Adrenal gland (tissue), 12 donors: ENCODE data around the gene GALNT10. TPM values are rescaled to one million over a fixed set of nuclear protein-coding genes. Genes with fewer than 3 reads are reported as not detected.

ENCODE experiments used
- DNase-seq, 7 donors: peaks; one replicate each; pipeline ENCODE4 v3.0.0-alpha.2; 2019 to 2020
- H3K27ac ChIP-seq, 5 donors: fragments of 200-600 bp; sonication (generic) in 4 of 5; 1 replicate in 3 of 5; 2 replicates in 2 of 5; pipeline versions ENCODE4 v1.5.1 to v1.8.0; 2016 to 2020; ENCODE audit warnings: mild to moderate bottlenecking in 1 of 5
- H3K27me3 ChIP-seq: fragments of 200-600 bp; 2 replicates; pipeline ENCODE4 v1.8.0; 2021
- H3K36me3 ChIP-seq, 2 donors: fragments of 200-600 bp; replicated peaks in 1 of 2; 1 replicate in 1 of 2; 2 replicates in 1 of 2; pipeline versions ENCODE4 v1.5.1 to v1.8.0; 2018 to 2022
- H3K4me1 ChIP-seq, 2 donors: fragments of 200-600 bp; replicated peaks in 1 of 2; 1 replicate in 1 of 2; 2 replicates in 1 of 2; pipeline versions ENCODE4 v1.5.1 to v1.8.0; 2018 to 2021
- H3K4me3 ChIP-seq, 4 donors: fragments of 200-600 bp; sonication (generic) in 3 of 4; one replicate each; pipeline ENCODE4 v1.5.1; 2016 to 2018
- H3K9me3 ChIP-seq, 3 donors: fragments of 200-600 bp; sonication (generic) in 1 of 3; replicated peaks in 1 of 3; 1 replicate in 2 of 3; 2 replicates in 1 of 3; pipeline versions ENCODE4 v1.5.1 to v1.8.0; 2016 to 2021
- CTCF ChIP-seq, 6 experiments: fragments of 450-650 bp in 4 of 6; fragments of 200-600 bp in 2 of 6; sonication (generic) in 1 of 6; IDR thresholded peaks; 1 replicate in 5 of 6; 2 replicates in 1 of 6; pipeline versions ENCODE4 v1.5.1 to v1.8.0; 2016 to 2021; ENCODE audit warnings: antibody characterized with exemption in 6 of 6, mild to moderate bottlenecking in 2 of 6, moderate library complexity in 1 of 6
- POLR2A ChIP-seq, 2 donors: fragments of 450-650 bp; IDR thresholded peaks; one replicate each; pipeline ENCODE4 v1.6.1; 2017; ENCODE audit warnings: antibody characterized with exemption in 2 of 2, mild to moderate bottlenecking in 2 of 2, moderate library complexity in 1 of 2
- WGBS, 4 donors: extraction: QIAGEN DNeasy Blood & Tissue Kit in 2 of 4; methylation state at CpG; one replicate each; pipeline versions ENCODE4 v1.1.5 to v1.1.7; 2013 to 2017; 5-methylcytosine and 5-hydroxymethylcytosine counted together
- intact Hi-C, 2 donors: fragments of 100-400 bp; cut with DNase I; formaldehyde crosslinking; loops; one replicate each; pipeline versions ENCODE4 v1.14.1 to v1.15.0; 2022 to 2023
- polyA plus RNA-seq, 3 donors: library from polyadenylated mRNA; stranded (reverse); fragments of 200-250 nt in 2 of 3; fragments of 350-450 nt in 1 of 3; fragmentation: Illumina TruSeq in 1 of 3; extraction: RNeasy Lipid Tissue Mini Kit (QIAGEN cat#74804) in 1 of 3; gene quantifications; one replicate each; pipeline ENCODE4 v1.2.3, GENCODE V29; 2013 to 2014
- total RNA-seq, 9 donors: library from RNA; depleted of rRNA in 4 of 9; stranded (reverse); fragments of >200 nt in 4 of 9; fragments of 120-200 nt in 1 of 9; fragmentation: NEBNext Ultra II Directional in 1 of 9; extraction: Animal tissue kit (Norgen Biotek cat#: 25700) in 1 of 9; gene quantifications; one replicate each; pipeline versions ENCODE4 v1.1.0 to v1.2.4, GENCODE V29; 2013 to 2023
- donor health status: healthy with polysubstance abuse.
- donor health status: Bipolar disorder and iron deficiency.
- donor health status: DM: yes; HTN: yes; CAD: no.
- donor health status: DM: no; HTN: no; CAD: no.
- donor health status: DM: no; HTN: no; CAD: no.
- donor health status: DM: yes; HTN: yes; CAD: no.

GALNT10 gene
- total and polyA plus RNA-seq, 12 donors: 5.6 to 74.1 (median 43.4) TPM

- Histone ChIP-seq H3K4me1 (peaks cover 0 to 9% of the 10 kb centered on the region in 2 donors), H3K27ac (no peak overlapping the region), H3K27me3 (no peaks in the 10 kb centered on the region), H3K36me3 (no peaks in the 10 kb centered on the region), H3K4me3 (no peak overlapping the region), H3K9me3 (no peaks in the 10 kb centered on the region)
- no peak for DNase-seq
- intact Hi-C loops: no loop called here
- no peak for TF ChIP-seq POLR2A (IDR thresholded peaks at IDR 0.05)
- no peak for TF ChIP-seq CTCF (IDR thresholded peaks at IDR 0.05)
- WGBS, 4 donors: 83 to 90% (median 89%) methylated on average over 6 of the region's 6 CpGs
Measured at GRCh38 chr5:154205441-154206117, 15.0 kb downstream of the GALNT10 start.

GRCh38 chr5:154206311-154206710, 15.8 kb downstream of the GALNT10 start:
- no peaks in the 10 kb centered on the region for H3K9me3 ChIP-seq
- no peak overlapping the region for H3K4me3 ChIP-seq
- H3K27ac ChIP-seq: no peak overlapping the region
- H3K36me3 ChIP-seq: no peaks in the 10 kb centered on the region
- intact Hi-C loops: no loop called here
- TF ChIP-seq POLR2A (IDR thresholded peaks at IDR 0.05) (no peak), CTCF (IDR thresholded peaks at IDR 0.05) (no peak)
- WGBS, 4 donors: 84 to 93% (median 86%) methylated on average over 6 of the region's 6 CpGs
- no peaks in the 10 kb centered on the region for H3K27me3 ChIP-seq
- DNase-seq: peak in 1 of 7 donors; percentile 23
- peaks cover 0 to 9% of the 10 kb centered on the region in 2 donors for H3K4me1 ChIP-seq

DNA sequence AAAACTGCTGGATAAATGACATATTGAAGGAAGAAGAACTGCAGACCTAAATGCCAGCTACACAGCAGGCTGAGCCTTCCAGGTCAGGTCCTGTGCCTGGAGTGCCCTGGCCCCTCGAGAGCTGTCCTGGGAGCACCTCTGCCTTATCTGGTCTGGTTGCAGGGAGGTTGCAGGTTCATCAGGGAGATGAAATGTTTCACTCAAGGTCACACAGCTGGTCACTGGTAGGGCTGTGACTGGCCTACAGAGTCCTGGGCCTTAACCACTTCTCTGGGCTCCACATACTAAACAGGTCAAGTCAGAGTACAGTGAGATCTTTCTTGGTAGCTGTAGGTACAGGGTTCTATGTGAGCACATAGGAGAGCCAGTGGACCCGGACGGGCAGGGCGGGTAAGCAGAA, 16.7 kb downstream of the GALNT10 start:
- DNase-seq: peak in 1 of 7 donors; percentile 41
- Histone ChIP-seq H3K4me1 (peaks cover 0 to 9% of the 10 kb centered on the region in 2 donors), H3K4me3 (no peak overlapping the region), H3K27me3 (no peaks in the 10 kb centered on the region), H3K36me3 (no peaks in the 10 kb centered on the region), H3K27ac (peak overlapping the region in 1 of 5 donors; percentile 17), H3K9me3 (no peaks in the 10 kb centered on the region)
- TF ChIP-seq POLR2A (IDR thresholded peaks at IDR 0.05) (no peak), CTCF (IDR thresholded peaks at IDR 0.05) (no peak)
- WGBS, 4 donors: 58 to 81% (median 76%) methylated on average over 4 of the region's 4 CpGs
- intact Hi-C loops: no loop called here

GRCh38 chr5:154209591-154210081, 19.1 kb downstream of the GALNT10 start:
- TF ChIP-seq POLR2A (IDR thresholded peaks at IDR 0.05) (no peak), CTCF (IDR thresholded peaks at IDR 0.05) (no peak)
- Histone ChIP-seq H3K4me1 (peaks cover 0 to 18% of the 10 kb centered on the region in 2 donors), H3K36me3 (no peaks in the 10 kb centered on the region), H3K27me3 (no peaks in the 10 kb centered on the region), H3K9me3 (no peaks in the 10 kb centered on the region), H3K4me3 (no peak overlapping the region), H3K27ac (no peak overlapping the region)
- DNase-seq: no peak
- 46 to 73% (median 64%) methylated on average over 2 of the region's 2 CpGs for WGBS, 4 donors
- intact Hi-C loops: no loop called here
